Smooth muscle cell of the coronary artery (primary cell): ENCODE results near the gene GCNT1. TPM values are rescaled to one million over a fixed set of nuclear protein-coding genes. Genes with fewer than 3 reads are reported as not detected.

Experiments
- total RNA-seq: library from RNA; depleted of rRNA; stranded (reverse); fragments of >200 nt; gene quantifications from 2 replicates; pipeline ENCODE4 v1.2.3, GENCODE V29; 2014; ENCODE audit warnings: low replicate concordance

GCNT1 gene
- total RNA-seq, result 3.0 and 64.5 TPM in 2 replicates

GRCh38 chr9:76458903-76459693 is at the start of gene GCNT1:
TSS of gene GCNT1 (plus strand) at chr9:76459182. CDS start at chr9:76502382, 43,200 bp downstream.

Other genes starting within 250 kb of the GCNT1 start
- 7.3 and 14.7 TPM in 2 replicates for gene RFK, start 64.8 kb upstream of the GCNT1 start, total RNA-seq